HCT116 (cell line): ENCODE results near the gene CARD14. TPM values are rescaled to one million over a fixed set of nuclear protein-coding genes. Genes with fewer than 3 reads are reported as not detected.
"Not testable (repeated sequence)": the region's sequence is repeated elsewhere in the genome, so short reads cannot be mapped to it uniquely, and the experiment has no call there.

ENCODE experiments used
- ATAC-seq: fragments of 200-7000 bp; cut with Tn5 transposase; 2 replicates; pipeline ENCODE4 v1.9.1; 2020; ENCODE audit warnings: mild to moderate bottlenecking, moderate library complexity
- BruUV-seq: library from RNA; stranded (reverse); fragments of 400-500 nt; replicated peaks from 2 replicates; lab custom pipeline; 2021; lab: Mats Ljungman, UMichigan
- CTCF ChIA-PET: fragments of 300-600 bp; sonication (Branson Sonifier 250); formaldehyde crosslinking; loops from one replicate; lab custom pipeline; 2021; ENCODE audit warnings: antibody characterized with exemption; lab: Charles Lee
- POLR2A ChIA-PET: fragments of 300-600, 350-600 bp; sonication (Branson Sonifier 250); formaldehyde crosslinking; loops from one replicate; lab custom pipeline; 2021; ENCODE audit warnings: antibody characterized with exemption; lab: Charles Lee
- RAD21 ChIA-PET, 2 experiments: fragments of 300-600 bp; sonication (Branson Sonifier 250); formaldehyde crosslinking; loops; one replicate each; lab custom pipeline; 2023; ENCODE audit warnings: low total read pairs in 2 of 2; ENCODE audit not compliant: uncharacterized antibody in 2 of 2, unreplicated experiment in 2 of 2, low non-redundant PET in 1 of 2; lab: Charles Lee
- DNase-seq: peaks from one replicate; pipeline ENCODE4 v3.0.0-alpha.2; 2010; ENCODE audit warnings: low read depth, low spot score
- H2AFZ ChIP-seq: fragments of 200-600 bp; shearing (Covaris generic), sonication (generic); 2 replicates; pipeline ENCODE4 v1.6.1; 2017; ENCODE audit warnings: low read depth, mixed run types, mixed read lengths, antibody characterized with exemption, low read length; ENCODE audit not compliant: poor library complexity, severe bottlenecking
- H3K27ac ChIP-seq: 2 replicates; pipeline ENCODE4 v1.5.1; 2012; ENCODE audit warnings: low read depth, low read length
- H3K27me3 ChIP-seq: fragments of 200-600 bp; sonication (generic); 2 replicates; pipeline ENCODE4 v1.6.1; 2016; ENCODE audit warnings: mixed run types, low read length, mixed read lengths; ENCODE audit not compliant: insufficient read depth
- H3K36me3 ChIP-seq, 2 experiments: fragments of 200-500 bp in 1 of 2; fragments of 200-600 bp in 1 of 2; sonication (Bioruptor generic) in 1 of 2; sonication (generic) in 1 of 2; 2 replicates each; pipeline versions ENCODE4 v1.5.1 to v1.6.1; 2014 to 2016; ENCODE audit warnings: low read length in 2 of 2, inconsistent platforms in 1 of 2, mixed read lengths in 1 of 2, mixed run types in 1 of 2; ENCODE audit not compliant: insufficient read depth in 2 of 2, control insufficient read depth in 1 of 2
- H3K4me1 ChIP-seq, 2 experiments: fragments of 200-600 bp in 1 of 2; sonication (generic) in 1 of 2; 2 replicates each; pipeline versions ENCODE4 v1.5.1 to v1.6.1; 2012 to 2017; ENCODE audit warnings: low read length in 2 of 2, inconsistent platforms in 1 of 2, mild to moderate bottlenecking in 1 of 2, mixed read lengths in 1 of 2, mixed run types in 1 of 2, moderate library complexity in 1 of 2; ENCODE audit not compliant: insufficient read depth in 2 of 2, control insufficient read depth in 1 of 2
- H3K4me2 ChIP-seq: fragments of 200-600 bp; sonication (generic); 2 replicates; pipeline ENCODE4 v1.6.1; 2017; ENCODE audit warnings: mixed run types, low read length, mixed read lengths
- H3K4me3 ChIP-seq, 2 experiments: fragments of 200-600 bp in 1 of 2; sonication (generic) in 1 of 2; replicated peaks in 1 of 2; 2 replicates each; pipeline ENCODE4 v1.5.1; 2011 to 2016; ENCODE audit warnings: low read length in 2 of 2, control low read depth in 1 of 2, low read depth in 1 of 2, mild to moderate bottlenecking in 1 of 2, mixed read lengths in 1 of 2, mixed run types in 1 of 2
- H3K79me2 ChIP-seq: fragments of 200-600 bp; sonication (generic); 2 replicates; pipeline ENCODE4 v1.6.1; 2017; ENCODE audit warnings: mild to moderate bottlenecking, mixed run types, low read length, moderate library complexity, mixed read lengths; ENCODE audit not compliant: insufficient read depth
- H3K9ac ChIP-seq: fragments of 200-600 bp; sonication (generic); 2 replicates; pipeline ENCODE4 v1.6.1; 2016; ENCODE audit warnings: low read length, mixed read lengths
- H3K9me2 ChIP-seq: fragments of 200-600 bp; sonication (generic), shearing (Covaris generic); 2 replicates; pipeline ENCODE4 v1.6.1; 2017; ENCODE audit warnings: mixed run types, mild to moderate bottlenecking, moderate library complexity; ENCODE audit not compliant: insufficient read depth
- H3K9me3 ChIP-seq, 2 experiments: fragments of 200-500 bp in 1 of 2; fragments of 200-600 bp in 1 of 2; sonication (Bioruptor generic) in 1 of 2; sonication (generic) in 1 of 2; 2 replicates each; pipeline ENCODE4 v1.6.1; 2014 to 2017; ENCODE audit warnings: low read length in 2 of 2, mixed read lengths in 2 of 2, inconsistent platforms in 1 of 2, low read depth in 1 of 2, mild to moderate bottlenecking in 1 of 2, mixed run types in 1 of 2, moderate library complexity in 1 of 2; ENCODE audit not compliant: control insufficient read depth in 1 of 2, insufficient read depth in 1 of 2
- H4K20me1 ChIP-seq: fragments of 200-600 bp; sonication (generic), shearing (Covaris generic); 2 replicates; pipeline ENCODE4 v1.6.1; 2017; ENCODE audit warnings: mixed run types, mild to moderate bottlenecking, moderate library complexity; ENCODE audit not compliant: insufficient read depth
- intact Hi-C: fragments of 100-400 bp; cut with micrococcal nuclease; formaldehyde crosslinking; loops from 2 replicates; pipeline ENCODE4 v1.10.0; 2022
- total RNA-seq: library from RNA; stranded (reverse); gene quantifications from one replicate; pipeline ENCODE4 v1.2.1, GENCODE V29; 2021; ENCODE audit not compliant: unreplicated experiment

CARD14 gene
- total RNA-seq, 1 experiment from 2014 or later, result 0.25 TPM

GRCh38 chr17:80258296-80258695 is 88.5 kb downstream of the CARD14 start:
- H3K9me3 ChIP-seq, H2AFZ ChIP-seq, H3K9ac ChIP-seq, DNase-seq, intact Hi-C loops, H4K20me1 ChIP-seq, H3K79me2 ChIP-seq, POLR2A ChIA-PET, H3K4me3 ChIP-seq, ATAC-seq, BruUV-seq, H3K36me3 ChIP-seq, H3K4me2 ChIP-seq, H3K9me2 ChIP-seq, CTCF ChIA-PET, H3K27ac ChIP-seq, H3K27me3 ChIP-seq, RAD21 ChIA-PET: not testable (repeated sequence)
- H3K4me1 ChIP-seq, result peaks cover 50 to 78% of the 10 kb centered on the region in 2 experiments

Other genes with a start within 250 kb of the CARD14 start
- gene TBC1D16, start 134.2 kb upstream of the CARD14 start, total RNA-seq, result 31.1 TPM
- gene CCDC40, start 133.4 kb upstream of the CARD14 start, total RNA-seq, result 10.3 TPM
- gene GAA, start 68.4 kb upstream of the CARD14 start, total RNA-seq, result 131 TPM
- gene EIF4A3, start 22.9 kb upstream of the CARD14 start, total RNA-seq, result 248 TPM
- gene SGSH, start 50.3 kb downstream of the CARD14 start, total RNA-seq, result 34.4 TPM
- 17.7 TPM for gene SLC26A11, start 50.4 kb downstream of the CARD14 start, total RNA-seq
- 44.5 TPM for gene RNF213, start 90.8 kb downstream of the CARD14 start, total RNA-seq
- 45.6 TPM for gene ENDOV, start 245.1 kb downstream of the CARD14 start, total RNA-seq